GM12873 (cell line): Measurements from ENCODE around the gene ZNF813.

ENCODE experiments used
- TF ChIP-seq, protein P1 (sequence below): IDR thresholded peaks from 2 replicates; pipeline ENCODE4 v1.5.1; 2012; ENCODE audit warnings: low read depth, mild to moderate bottlenecking, moderate library complexity, low read length, control low read depth; ENCODE audit not compliant: insufficient read depth; ENCODE audit errors: missing control alignments

The ZNF813 gene

DNA sequence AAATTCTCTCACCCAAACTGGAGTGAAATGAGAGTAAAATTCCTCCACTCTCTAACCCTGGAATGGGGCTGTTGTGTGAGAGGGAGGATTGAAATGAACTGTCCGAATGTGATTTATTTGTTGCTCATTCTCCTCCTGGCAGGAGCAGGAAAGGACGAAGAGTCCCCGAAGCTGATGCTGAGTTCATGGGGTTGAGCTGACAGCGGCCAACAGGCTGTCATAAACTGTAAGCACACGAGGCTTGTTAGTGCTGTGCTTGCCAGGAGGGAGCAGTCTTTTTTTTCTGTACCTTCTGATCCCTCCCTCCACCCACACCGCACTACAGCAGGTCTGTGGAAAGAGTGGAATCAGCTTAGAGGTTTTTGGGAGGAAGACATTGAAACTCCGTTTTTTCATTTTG lies 37.4 kb downstream of the ZNF813 start:
- TF ChIP-seq, protein P1, sequence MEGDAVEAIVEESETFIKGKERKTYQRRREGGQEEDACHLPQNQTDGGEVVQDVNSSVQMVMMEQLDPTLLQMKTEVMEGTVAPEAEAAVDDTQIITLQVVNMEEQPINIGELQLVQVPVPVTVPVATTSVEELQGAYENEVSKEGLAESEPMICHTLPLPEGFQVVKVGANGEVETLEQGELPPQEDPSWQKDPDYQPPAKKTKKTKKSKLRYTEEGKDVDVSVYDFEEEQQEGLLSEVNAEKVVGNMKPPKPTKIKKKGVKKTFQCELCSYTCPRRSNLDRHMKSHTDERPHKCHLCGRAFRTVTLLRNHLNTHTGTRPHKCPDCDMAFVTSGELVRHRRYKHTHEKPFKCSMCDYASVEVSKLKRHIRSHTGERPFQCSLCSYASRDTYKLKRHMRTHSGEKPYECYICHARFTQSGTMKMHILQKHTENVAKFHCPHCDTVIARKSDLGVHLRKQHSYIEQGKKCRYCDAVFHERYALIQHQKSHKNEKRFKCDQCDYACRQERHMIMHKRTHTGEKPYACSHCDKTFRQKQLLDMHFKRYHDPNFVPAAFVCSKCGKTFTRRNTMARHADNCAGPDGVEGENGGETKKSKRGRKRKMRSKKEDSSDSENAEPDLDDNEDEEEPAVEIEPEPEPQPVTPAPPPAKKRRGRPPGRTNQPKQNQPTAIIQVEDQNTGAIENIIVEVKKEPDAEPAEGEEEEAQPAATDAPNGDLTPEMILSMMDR, result no peak

DNA sequence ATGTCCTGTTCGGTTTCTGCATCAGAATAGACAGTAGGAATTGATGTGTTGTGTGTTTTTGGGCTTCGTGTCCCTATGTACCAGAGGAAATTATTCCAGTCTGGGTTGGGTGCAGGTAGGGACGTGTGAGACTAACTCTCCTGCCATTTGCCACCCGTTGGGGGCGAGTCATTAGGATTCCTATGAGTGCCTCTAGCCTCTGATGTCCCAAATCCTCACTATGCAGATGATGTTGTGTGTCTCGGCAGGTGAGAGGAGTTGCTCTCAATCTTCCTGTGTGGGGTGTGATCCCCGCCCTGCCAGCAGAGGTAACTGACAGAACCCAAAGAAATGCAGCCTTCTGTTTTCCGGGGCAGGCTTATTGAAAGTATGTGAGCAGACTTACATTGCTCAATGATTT lies 39.2 kb downstream of the ZNF813 start:
- TF ChIP-seq, protein P1, result no peak

DNA sequence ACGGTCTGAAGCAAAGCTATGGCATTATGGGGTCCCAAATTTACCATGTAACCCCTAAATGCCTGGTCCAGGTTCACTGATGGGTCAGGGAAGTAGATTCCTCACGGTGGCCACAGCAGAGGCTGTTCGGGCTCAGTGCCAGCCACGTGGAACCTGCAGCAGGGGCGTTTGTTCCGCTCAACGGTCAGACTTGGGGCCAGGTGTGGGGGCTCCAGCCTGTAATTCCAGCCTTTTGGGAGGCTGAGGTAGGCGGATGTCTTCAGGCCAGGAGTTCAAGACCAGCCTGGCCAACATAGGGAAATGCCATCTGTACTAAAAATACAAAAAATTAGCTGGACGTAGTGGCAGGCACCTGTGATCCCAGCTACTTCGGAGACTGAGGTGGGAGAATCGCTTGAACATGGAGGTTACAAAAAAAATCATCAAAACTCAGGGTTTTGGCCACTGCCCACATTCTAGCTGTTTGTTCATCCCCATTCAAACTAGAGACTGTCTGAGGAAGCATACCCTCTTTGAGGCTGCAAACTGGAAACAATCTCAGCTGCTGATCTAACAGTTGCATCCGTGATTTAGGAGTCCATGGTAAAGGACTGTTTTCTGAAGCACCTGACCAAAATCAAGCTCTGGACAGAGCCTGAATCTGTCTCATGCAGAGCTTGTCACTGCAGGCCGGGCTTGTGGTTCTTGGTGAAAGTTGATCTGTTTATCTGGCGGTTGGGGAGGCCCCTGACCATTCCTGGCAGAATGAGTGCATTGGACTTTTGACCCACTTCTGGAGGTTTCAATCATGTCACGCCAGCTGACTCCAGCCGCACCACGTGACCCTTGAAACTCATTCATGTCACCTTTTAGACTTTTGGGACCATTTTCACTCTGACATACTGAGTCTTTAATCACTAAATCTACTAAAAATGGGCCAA lies 40.2 kb downstream of the ZNF813 start:
- TF ChIP-seq, protein P1, result no peak

DNA sequence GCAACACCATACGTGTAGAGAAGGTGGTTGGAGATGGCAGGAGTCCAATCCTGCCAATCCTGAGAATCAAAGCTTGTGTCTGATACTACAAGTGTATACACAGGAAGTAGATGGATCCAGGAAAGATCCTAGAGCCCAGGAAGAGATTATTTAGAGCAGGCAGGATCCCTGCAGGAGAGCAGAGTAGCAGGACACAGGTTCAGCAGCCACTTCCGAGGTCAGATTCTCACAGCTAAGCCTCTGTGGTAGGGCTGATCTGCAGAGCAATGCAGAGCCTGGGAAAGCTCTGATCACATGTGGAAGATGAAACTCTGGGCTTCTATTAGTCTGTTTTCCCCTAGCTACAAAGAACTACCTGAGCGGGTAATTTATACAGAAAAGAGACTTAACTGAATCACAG lies 41.9 kb downstream of the ZNF813 start:
- TF ChIP-seq, protein P1, result no peak

DNA sequence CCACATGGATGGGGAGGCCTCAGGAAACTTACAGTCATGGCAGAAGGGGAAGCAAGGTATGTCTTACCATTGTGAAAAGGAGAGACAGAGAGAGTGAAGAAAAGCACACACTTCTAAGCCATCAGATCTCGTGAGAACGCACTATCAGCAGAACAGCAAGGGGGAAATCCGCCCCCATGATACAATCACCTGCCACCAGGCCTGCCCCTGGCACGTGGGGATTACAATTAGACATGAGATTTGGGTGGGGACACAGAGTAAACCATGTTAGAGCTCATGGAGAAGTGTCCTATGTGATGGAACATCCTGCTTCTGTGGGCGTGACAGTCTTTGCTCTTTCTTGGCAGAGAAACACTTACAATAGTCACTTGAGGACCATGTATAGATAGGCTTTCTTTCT lies 42.3 kb downstream of the ZNF813 start:
- TF ChIP-seq, protein P1, result no peak

DNA sequence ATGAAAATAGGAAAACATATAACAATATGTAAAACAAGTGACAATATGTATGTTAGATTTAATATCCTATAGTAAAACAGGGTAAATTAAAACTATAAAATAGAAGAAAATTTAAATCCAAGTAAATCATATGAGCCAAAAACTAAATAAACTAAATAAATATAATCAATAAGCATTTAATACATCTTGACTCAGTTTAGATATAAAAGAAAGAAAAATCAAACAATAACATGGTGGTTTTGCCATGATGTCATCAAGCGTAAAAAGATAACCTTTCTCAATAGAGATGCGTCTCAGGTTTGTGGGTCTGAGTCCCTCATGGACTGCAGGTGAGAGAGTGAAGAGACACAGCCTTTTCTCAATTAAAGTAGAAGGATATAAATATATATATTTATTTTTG lies 43.8 kb downstream of the ZNF813 start:
- TF ChIP-seq, protein P1, result no peak

DNA sequence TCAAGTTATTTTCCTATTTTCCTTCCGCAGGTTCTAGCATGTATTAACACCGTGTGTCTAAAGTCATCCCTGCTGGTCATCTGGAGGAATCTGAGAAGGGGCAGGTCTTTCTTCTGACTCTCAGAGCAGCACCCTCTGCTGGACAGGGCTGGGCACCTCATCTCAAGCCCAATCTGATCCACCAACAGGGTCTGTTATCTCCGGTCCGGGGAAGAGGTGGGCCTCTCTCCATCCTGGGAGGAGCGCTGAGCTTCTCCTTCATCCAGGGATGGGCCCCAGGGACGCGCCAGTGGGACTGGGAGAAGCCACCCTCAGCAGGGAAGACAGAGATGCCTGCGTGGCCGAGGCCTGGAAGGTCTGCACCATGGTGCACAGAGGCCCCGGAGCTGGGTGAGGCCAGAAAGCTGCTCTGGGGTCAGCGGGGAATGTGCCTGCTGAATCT lies 44.4 kb downstream of the ZNF813 start:
- TF ChIP-seq, protein P1, result peak; percentile 52
